ENCODE results near the gene CLDN9.

The CLDN9 gene

GRCh38 chr16:3022684-3023414 is 10.1 kb downstream of the CLDN9 start:
- H3K4me3 ChIP-seq (ENCODE audit: low read depth, low read length) = peak overlapping the region; percentile 72
- CTCF ChIA-PET = interaction anchor here (0.6 to 4.1 kb wide), 6 partner anchors 8 to 1922 kb away, joined by 3 to 41 read pairs (median 3); no protein-coding TSS in a partner anchor
- peaks cover 0 to 22% of the 10 kb centered on the region in 2 experiments; a peak in 1 of 3 replicates for H3K36me3 ChIP-seq (ENCODE audit: control insufficient read depth in 2 of 2, insufficient read depth in 1 of 2, low read length in 2 of 2)
- peak overlapping the region; percentile 54 for H3K27ac ChIP-seq (ENCODE audit: extremely low read depth, low read depth, low read length)
- POLR2A ChIA-PET = interaction anchor here (0.6 to 11.9 kb wide), 14 partner anchors 10 to 488 kb away, joined by 3 to 247 read pairs (median 4); partner anchors contain the start of genes KREMEN2, PAQR4 and PKMYT1
- peaks cover 23% of the 10 kb centered on the region for H3K4me1 ChIP-seq (ENCODE audit: control insufficient read depth, insufficient read depth, low read length)
- H3K9me3 ChIP-seq (ENCODE audit: control insufficient read depth, insufficient read depth, low read depth, low read length) = no peaks in the 10 kb centered on the region
- TF ChIP-seq SP2 (tag by site-specific recombination; IDR thresholded peaks at IDR 0.05) = peak; percentile 33; the same call in 1 of the 2 replicates
- TF ChIP-seq ZNF654 (tag by site-specific recombination; IDR thresholded peaks at IDR 0.05; ENCODE audit: low read depth) = no peak
- TF ChIP-seq ZNF274 (IDR thresholded peaks at IDR 0.05; ENCODE audit: low read length) = no peak
- TF ChIP-seq ZNF274 (tag by site-specific recombination; IDR thresholded peaks at IDR 0.05; ENCODE audit: borderline replicate concordance) = no peak
- no peak for TF ChIP-seq ZNF558 (tag by site-specific recombination; IDR thresholded peaks at IDR 0.05)
- TF ChIP-seq ZNF423 (tag by site-specific recombination; IDR thresholded peaks at IDR 0.05) = no peak
- TF ChIP-seq, protein P1, sequence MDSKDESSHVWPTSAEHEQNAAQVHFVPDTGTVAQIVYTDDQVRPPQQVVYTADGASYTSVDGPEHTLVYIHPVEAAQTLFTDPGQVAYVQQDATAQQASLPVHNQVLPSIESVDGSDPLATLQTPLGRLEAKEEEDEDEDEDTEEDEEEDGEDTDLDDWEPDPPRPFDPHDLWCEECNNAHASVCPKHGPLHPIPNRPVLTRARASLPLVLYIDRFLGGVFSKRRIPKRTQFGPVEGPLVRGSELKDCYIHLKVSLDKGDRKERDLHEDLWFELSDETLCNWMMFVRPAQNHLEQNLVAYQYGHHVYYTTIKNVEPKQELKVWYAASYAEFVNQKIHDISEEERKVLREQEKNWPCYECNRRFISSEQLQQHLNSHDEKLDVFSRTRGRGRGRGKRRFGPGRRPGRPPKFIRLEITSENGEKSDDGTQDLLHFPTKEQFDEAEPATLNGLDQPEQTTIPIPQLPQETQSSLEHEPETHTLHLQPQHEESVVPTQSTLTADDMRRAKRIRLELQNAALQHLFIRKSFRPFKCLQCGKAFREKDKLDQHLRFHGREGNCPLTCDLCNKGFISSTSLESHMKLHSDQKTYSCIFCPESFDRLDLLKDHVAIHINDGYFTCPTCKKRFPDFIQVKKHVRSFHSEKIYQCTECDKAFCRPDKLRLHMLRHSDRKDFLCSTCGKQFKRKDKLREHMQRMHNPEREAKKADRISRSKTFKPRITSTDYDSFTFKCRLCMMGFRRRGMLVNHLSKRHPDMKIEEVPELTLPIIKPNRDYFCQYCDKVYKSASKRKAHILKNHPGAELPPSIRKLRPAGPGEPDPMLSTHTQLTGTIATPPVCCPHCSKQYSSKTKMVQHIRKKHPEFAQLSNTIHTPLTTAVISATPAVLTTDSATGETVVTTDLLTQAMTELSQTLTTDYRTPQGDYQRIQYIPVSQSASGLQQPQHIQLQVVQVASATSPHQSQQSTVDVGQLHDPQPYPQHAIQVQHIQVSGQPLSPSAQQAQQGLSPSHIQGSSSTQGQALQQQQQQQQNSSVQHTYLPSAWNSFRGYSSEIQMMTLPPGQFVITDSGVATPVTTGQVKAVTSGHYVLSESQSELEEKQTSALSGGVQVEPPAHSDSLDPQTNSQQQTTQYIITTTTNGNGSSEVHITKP (tag by site-specific recombination; IDR thresholded peaks at IDR 0.05) = no peak
- 0 out of 2 replicates have a peak, but pooled peaks have one; percentile 0 for TF ChIP-seq ZBTB17 (tag by site-specific recombination; IDR thresholded peaks at IDR 0.05)
- no peak for TF ChIP-seq ZEB2 (tag by site-specific recombination; IDR thresholded peaks at IDR 0.05)
- TF ChIP-seq PATZ1 (tag by site-specific recombination; IDR thresholded peaks at IDR 0.05) = 0 out of 2 replicates have a peak, but pooled peaks have one; percentile 32
- TF ChIP-seq, protein P2, sequence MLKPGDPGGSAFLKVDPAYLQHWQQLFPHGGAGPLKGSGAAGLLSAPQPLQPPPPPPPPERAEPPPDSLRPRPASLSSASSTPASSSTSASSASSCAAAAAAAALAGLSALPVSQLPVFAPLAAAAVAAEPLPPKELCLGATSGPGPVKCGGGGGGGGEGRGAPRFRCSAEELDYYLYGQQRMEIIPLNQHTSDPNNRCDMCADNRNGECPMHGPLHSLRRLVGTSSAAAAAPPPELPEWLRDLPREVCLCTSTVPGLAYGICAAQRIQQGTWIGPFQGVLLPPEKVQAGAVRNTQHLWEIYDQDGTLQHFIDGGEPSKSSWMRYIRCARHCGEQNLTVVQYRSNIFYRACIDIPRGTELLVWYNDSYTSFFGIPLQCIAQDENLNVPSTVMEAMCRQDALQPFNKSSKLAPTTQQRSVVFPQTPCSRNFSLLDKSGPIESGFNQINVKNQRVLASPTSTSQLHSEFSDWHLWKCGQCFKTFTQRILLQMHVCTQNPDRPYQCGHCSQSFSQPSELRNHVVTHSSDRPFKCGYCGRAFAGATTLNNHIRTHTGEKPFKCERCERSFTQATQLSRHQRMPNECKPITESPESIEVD (tag by site-specific recombination; IDR thresholded peaks at IDR 0.05) = no peak
- TF ChIP-seq ZNF169 (tag by site-specific recombination; IDR thresholded peaks at IDR 0.05) = no peak
- TF ChIP-seq ZNF707 (tag by site-specific recombination; IDR thresholded peaks at IDR 0.05) = no peak
- TF ChIP-seq ZNF645 (tag by site-specific recombination; IDR thresholded peaks at IDR 0.05) = no peak
- peak; percentile 71 for TF ChIP-seq GLIS2 (tag by site-specific recombination; IDR thresholded peaks at IDR 0.05)
- no peak for TF ChIP-seq ZFP41 (tag by site-specific recombination; IDR thresholded peaks at IDR 0.05; ENCODE audit: borderline replicate concordance)
- 0 out of 2 replicates have a peak, but pooled peaks have one; percentile 68 for TF ChIP-seq HIC1 (tag by site-specific recombination; IDR thresholded peaks at IDR 0.05)
- no peak for TF ChIP-seq HOXA7 (CRISPR knock-in tag; IDR thresholded peaks at IDR 0.05; ENCODE audit: borderline replicate concordance)
- peak; percentile 12; the same call in 1 of the 2 replicates for TF ChIP-seq ZXDB (tag by site-specific recombination; IDR thresholded peaks at IDR 0.05)
- TF ChIP-seq GLIS1 (tag by site-specific recombination; IDR thresholded peaks at IDR 0.05) = peak; percentile 80
- no peak for TF ChIP-seq ZNF549 (tag by site-specific recombination; IDR thresholded peaks at IDR 0.05)
- no peak for TF ChIP-seq KLF1 (tag by site-specific recombination; IDR thresholded peaks at IDR 0.05)
- TF ChIP-seq ZNF157 (tag by site-specific recombination; IDR thresholded peaks at IDR 0.05) = no peak
- TF ChIP-seq ZFP37 (tag by site-specific recombination; IDR thresholded peaks at IDR 0.05) = peak; percentile 41; the same call in 1 of the 2 replicates
- TF ChIP-seq KLF7 (tag by site-specific recombination; IDR thresholded peaks at IDR 0.05; ENCODE audit: borderline replicate concordance) = no peak
- peak; percentile 23 for TF ChIP-seq ZIC2 (tag by site-specific recombination; IDR thresholded peaks at IDR 0.05)
- TF ChIP-seq ZBTB48 (tag by site-specific recombination; IDR thresholded peaks at IDR 0.05) = no peak
- no peak for TF ChIP-seq REPIN1 (tag by site-specific recombination; IDR thresholded peaks at IDR 0.05; ENCODE audit: low read depth)

All from HEK293 (cell line).